Activated CD4-positive, alpha-beta T cell treated with anti-CD3 and anti-CD28 coated beads, Interleukin-2, amount 50 U/mL, for 1 hour (primary cell): ENCODE data around the gene CHCHD6.
"Not testable (repeated sequence)": the region's sequence is repeated elsewhere in the genome, so short reads cannot be mapped to it uniquely, and the experiment has no call there.

Experiments
- DNase-seq: peaks from one replicate; pipeline ENCODE4 v3.0.0-alpha.2; 2020

CHCHD6 gene

DNA sequence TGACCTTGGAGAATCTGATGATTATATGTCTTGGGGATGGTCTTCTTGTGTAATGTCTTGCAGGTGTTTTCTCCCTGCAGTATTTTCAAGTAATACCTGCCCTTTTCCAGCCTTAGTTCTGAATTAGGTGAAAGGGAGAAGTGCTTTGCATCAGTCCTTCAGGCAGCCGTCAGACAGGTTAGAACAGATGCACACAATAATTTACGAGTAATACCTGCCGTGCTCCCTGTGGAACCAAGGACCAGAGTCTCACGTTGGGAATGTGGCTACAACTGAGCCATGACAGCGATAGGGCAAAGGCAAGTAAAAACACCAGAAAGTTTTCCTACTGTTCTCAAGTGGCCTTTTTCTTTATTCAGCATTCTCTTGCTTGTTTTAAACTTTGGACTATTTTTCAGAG, 69.1 kb downstream of the CHCHD6 start:
- no peak for DNase-seq

DNA sequence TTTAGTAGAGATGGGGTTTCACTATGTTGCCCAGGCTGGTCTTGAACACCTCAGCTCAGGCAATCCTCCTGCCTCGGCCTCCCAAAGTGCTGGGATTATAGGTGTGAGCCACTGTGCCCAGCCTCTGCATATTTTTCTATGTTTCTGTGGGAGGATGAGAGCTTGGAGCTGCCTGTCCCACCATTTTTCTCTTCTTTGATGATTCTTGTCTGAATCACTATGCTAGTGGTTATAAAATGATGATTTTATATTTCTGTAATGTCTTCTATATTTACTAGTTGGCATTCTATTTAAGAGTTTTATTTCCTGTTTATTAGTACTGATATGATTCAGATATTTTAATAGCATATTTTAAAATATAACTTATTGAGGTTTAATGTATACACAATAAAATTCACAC, 69.7 kb downstream of the CHCHD6 start:
- DNase-seq, result no peak

DNA sequence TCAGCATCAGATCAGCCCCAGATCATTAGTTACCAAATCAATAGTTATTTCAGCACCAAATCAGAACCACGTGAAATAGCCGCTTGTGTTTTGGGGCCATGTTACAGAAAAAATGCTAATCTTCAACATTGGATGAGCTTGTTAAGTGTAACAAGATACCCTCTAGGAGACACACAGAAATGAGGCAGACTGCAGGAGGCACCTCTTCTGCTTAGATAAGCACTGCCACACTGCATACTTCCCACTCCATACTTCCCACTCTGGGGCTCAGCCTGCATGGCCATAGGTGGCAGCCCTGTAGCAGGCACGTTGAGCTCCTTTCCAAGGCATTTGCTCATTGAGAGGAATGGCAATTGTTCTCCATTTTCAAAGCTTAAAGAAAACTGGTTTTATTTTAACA, 73.3 kb downstream of the CHCHD6 start:
- no peak for DNase-seq

DNA sequence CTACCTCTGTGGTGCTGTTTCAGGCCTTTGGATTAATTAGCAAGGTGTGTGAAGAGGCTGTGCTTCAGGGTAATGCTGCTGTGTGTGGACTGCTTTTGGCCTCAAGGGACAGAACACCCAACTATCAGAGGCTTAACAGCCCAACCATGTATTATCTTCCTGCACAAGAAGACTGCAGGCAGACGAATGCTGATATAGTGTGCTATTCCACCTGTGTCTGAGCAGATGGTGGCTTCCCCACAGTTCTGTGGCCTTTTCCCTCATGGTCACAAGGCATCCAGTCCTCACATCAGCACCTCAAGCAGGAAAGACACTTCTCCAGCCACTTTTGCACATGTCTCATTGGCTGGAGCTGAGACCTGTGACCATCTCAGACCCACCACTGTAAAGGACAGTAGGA, 76.6 kb downstream of the CHCHD6 start:
- DNase-seq, result no peak

DNA sequence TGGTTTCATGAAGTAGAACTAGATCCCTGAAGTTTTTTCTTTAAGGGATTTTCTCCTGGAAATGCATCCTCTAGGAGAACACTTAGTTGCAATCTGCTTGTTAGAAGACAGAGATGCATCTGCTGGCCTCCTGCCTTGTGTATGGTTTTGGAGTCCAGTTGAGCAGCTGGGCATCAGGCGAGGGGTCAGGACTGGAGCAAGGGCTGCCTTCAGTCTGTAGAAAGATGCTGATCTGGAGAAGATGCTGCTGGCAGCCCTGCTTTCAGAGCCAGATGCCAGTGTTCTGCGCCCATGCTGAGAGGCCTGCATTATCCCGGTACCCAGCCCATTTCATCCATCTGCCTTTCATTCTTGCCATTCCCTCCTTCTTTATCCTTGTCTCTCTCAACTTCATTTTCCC, 77.4 kb downstream of the CHCHD6 start:
- DNase-seq, result no peak

DNA sequence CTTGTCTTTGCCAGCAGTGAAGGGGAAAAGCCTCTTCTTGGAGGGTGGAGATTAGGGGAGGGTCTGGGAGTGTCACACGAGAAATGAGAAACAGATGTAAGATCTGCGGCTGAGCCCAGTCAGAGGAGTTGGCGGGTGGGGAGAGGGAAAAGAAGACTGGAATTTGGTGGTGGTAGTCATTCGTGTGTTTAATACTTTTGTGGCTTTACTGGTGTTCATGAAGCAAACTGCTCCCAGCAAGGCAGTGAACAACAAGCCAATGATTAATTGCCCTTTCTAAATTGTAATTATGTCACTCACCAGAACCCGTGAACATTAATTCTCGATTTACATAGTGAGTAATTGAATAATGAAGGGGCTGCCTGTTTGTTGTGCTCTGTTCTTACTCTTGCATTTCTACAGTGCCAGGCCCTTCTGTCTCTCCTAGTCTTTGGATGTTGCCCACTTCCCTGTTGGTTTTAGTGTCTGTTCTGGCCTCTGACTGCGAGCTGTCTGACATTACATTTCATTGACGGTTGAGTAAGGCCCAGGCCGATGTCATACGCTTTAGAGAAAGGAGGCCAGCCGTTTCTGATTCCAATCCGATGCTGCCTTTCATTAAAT, 78.0 kb downstream of the CHCHD6 start:
- DNase-seq, result no peak

DNA sequence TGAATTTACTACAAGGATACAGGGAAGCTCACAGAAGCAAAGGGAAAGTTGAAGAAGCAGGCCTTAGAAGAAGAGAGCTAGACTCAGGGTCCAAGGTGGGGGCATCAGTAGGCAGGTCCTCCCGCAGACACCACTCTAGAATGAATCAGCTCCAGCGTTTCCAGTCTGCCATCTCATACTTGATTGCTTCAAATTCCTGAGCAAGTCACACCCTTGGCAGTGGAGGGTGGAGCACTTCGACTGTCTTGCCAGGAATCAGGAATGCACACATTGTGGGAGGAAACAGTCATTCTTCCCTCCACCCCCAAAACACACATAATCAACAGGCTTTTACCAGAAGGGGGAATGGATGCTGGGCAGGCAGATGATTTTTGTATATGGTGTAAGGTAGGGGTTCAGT, 78.5 kb downstream of the CHCHD6 start:
- no peak for DNase-seq

DNA sequence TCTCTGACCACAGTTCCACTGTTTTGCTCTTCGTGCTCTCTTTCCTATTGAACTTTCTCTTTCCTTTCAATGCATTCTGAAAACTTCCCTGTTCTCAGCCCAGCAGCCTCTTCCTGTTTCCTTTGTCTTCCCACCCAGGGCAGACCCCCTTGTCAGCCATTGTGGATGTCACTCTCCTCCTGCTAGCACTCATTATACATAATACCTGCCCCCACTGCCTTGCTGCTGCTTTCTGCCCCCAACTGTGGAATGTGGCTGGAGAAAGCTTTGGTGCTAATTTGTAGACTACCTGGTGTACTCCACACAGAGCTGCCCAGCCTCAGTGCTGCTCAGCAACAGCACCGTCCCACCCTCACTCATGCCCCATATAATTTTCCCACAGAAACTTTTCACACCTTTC, 80.2 kb downstream of the CHCHD6 start:
- DNase-seq, result no peak

DNA sequence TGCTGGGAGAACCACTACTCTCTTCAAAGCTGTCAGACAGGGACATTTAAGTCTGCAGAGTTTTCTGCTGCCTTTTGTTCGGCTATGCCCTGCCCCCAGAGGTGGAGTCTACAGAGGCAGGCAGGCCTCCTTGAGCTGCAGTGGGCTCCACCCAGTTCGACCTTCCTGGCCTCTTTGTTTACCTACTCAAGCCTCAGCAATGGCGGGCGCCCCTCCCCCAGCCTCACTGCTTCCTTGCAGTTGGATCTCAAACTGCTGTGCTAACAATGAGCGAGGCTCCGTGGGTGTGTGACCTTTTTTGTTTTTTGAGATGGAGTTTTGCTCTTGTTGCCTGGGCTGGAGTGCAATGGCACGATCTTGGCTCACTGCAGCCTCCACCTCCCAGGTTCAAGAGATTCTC, 87.3 kb downstream of the CHCHD6 start:
- DNase-seq, result not testable (repeated sequence)

DNA sequence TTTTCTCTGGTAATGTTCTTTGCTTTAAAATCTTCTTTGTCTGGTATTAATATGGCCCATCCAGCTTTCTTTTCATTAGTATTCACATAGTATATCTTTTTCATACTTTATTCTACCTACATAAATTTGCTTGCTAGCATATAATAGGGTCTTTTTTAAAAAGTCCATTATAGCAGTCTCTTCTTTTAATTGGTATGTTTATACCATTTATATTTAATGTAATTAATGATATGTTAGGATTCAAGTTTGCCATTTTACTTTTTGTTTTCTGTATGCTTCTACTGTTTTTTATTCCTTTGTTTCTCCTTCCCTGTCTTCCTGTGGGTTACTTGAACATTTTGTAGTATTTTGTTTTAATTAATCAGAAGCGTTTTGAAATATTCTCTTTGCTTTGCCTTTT, 89.0 kb downstream of the CHCHD6 start:
- DNase-seq, result no peak

DNA sequence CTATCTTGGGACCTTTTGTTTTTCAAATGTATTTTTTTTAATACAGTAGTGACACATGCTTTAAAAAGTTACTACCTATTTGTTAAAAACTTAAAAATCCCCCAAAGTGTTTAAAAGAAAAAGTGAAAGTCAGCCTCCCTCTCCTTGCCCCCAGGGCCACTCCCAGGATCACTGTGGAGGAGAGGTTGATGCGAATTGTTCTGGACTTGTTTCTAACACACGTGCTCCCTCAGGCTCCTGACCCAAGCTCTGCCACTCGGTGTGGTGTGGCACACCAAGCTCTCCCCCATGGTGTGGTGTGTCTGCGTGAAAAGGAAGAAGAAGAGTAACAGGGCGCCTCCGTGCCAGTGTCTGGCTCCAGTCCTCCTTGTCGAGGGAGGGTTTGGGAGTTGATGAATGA, 93.5 kb downstream of the CHCHD6 start:
- DNase-seq, result no peak

DNA sequence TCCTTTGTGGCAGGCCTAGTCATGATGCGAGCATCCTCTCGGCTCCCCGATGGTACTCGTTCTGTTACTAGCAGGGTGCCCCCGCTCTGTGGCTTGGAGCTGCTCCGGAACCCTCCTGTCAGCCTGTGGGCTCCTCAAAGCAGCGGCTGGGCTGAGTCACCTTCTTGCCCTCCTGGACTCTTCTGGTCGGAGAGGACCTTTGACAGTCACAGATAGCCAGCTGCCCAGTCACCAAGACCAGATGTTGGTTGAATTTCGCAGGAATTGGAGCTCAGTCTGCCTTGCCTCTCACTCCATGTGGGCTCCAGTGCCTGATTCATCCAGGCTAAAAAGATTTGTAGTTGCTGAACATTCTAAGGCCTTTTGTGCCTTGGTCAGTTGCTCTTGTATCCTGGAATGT, 94.5 kb downstream of the CHCHD6 start:
- no peak for DNase-seq

DNA sequence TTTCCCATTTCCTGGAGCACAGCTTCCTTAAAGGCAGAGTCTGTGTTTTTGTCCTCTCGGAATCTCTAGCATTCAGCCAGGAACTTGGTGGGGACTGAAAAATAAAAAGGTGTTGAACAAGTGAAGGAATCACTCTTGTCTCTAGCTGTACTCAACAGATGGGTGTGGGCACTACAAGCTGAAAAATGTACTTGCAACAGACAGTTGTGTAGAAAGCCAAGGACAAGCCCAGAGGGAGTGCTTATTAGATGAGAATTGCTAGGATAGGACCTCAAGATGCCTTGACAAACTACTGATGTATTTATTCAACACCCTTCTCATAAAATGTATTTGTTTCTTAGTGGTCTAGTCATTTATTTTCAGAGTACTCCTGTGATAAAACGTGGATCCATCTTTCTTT, 95.1 kb downstream of the CHCHD6 start:
- no peak for DNase-seq

DNA sequence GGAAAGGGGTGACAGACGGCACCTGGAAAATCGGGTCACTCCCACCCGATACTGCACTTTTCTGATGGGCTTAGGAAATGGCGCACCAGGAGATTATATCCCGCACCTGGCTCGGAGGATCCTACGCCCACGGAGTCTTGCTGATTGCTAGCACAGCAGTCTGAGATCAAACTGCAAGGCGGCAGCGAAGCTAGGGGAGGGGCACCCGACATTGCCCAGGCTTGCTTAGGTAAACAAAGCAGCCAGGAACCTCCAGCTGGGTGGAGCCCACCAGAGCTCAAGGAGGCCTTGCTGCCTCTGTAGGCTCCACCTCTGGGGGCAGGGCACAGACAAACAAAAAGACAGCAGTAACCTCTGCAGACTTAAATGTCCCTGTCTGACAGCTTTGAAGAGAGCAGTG, 97.3 kb downstream of the CHCHD6 start:
- not testable (repeated sequence) for DNase-seq

DNA sequence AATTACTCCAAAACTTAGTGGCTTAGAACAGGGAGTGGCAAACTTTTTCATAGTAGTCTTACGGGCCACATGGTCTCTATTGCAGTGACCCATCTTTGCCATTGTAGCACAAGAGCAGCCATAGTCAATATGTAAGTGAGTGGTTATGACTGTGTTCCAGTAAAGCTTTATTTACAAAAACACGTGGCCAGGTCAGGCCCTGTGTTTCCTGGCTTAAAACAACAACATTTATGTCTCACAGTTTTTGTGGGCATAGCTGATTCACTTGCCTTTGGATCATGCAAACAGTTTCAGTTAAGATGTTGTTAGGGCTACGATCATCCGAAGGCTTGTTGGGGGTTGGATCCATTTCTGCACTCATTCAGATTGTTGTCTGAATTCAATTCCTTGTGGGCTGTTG, 103.8 kb downstream of the CHCHD6 start:
- DNase-seq, result no peak

DNA sequence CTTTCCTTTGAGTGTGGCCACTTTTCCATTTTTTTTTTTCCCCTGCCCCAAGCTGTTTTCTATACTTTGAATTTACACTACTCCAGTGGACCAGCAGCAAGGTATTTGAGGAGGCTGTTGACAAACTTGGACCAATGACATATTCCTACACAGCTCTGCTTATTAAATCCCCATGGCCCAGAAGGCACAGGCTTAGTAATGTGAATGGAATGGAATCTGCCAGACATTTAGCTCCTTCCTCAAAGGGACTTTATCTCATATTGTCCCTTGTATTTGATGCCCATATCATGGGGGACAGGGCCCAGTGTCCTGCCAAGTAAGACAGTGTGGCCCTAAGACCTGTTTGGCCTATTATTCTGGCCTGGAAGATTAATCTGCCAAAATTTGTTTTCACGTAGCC, 107.5 kb downstream of the CHCHD6 start:
- no peak for DNase-seq

DNA sequence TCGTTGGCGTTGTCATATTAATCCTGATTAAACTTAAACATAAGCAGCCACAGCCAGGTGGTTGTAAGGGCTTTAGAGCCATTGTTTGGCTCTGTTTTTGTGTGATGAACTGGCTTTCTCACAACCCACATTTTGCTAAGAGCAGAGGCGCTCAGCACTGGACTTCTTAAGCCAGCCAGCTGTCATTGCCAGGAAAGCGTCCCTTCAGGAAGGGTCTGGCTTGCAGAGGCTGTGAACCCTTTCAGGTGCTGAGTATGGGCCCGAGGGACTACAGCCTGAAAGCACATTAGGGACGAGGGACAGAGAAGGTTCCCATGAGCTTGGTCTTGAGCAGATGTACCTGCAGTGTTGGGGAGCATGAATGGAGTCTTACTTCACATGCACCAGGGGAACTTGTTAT, 112.3 kb downstream of the CHCHD6 start:
- DNase-seq, result no peak

DNA sequence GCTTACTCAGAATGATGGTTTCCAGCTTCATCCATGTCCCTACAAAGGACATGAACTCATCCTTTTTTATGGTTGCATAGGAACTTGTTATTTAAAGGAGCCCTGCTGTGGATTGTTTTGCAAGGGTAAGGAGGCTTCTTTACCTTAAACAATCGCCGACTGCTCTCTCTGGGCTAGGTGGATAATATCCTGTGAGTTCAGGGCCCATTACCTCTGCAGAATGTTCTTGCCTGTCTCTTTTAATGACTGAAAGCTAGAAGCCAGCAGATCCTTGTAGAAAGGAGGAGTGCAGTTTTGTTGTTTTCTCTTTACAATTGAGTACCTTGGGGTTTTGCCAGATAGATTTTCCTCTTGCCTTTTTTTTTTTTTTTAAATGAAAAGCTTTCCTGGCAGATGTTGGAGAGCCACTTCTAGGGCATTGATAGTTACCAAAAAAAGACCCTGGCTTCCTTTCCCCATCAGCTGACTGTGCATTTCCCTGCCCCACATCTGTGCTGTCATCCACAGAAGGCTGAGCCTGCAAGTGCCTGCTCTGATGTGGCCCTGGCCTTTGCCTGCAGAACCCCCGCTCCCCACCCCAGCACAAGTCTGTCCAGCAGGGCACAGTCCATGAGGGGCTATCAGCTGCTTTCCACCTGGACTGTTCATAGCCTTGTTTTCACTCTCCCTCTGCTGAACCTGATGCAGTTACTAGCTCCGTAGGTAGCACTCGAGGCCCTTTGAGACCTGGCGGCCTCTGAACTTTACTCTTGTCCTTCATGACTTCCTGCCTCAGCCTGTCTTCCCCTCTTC, 113.1 kb downstream of the CHCHD6 start:
- no peak for DNase-seq

DNA sequence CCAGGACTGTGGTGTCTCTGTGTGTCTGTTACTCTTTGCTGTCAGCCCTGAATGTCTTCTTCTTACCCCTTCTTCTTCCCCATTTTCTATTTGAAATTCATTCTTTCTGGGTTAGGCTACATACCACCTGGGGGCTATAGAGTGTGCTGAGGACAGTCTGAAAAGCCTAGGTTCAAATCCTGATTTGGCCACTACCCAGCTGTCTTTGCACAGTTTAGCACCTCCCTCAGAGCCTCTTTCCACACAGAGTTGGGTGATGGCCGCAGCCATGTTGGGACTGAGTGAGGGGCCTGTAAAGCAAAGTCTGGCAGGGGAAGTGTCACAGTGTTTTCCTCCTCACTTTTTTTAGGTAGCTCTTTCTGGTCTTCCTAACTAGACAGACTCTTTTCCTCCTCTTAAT, 113.7 kb downstream of the CHCHD6 start:
- DNase-seq, result no peak

DNA sequence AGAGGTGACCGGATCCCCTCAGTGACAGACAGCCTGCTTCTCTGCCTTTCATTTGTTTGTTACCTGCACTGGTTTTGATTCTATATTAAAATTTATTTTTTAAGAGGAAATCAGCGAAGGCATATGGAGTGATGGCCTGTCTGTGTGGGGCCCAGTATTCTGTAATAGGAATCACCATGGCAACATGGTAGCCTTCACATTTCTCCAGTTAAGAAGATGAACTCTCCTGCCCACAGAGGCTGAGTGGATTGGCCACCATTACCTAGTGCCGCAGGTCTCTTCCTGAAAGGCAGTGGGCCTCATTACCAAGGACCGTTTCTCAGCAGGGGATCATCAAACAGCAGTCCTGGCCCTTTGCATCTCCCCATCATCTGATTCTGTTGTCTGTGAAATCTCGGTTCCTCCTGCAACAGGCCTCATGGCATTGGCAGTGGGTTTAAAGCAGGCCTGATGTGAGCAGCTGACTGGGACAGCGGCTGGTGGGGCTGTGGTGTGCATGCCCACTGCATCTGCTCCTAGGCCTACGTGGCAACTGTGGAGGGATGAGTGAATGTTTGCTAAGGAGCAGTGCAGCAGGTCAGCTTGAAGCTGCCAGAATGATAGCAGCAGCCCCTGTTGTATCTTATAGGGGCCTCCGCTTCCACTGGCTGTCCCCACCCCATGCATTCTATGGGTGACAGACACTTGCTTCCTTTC, 114.5 kb downstream of the CHCHD6 start:
- no peak for DNase-seq

DNA sequence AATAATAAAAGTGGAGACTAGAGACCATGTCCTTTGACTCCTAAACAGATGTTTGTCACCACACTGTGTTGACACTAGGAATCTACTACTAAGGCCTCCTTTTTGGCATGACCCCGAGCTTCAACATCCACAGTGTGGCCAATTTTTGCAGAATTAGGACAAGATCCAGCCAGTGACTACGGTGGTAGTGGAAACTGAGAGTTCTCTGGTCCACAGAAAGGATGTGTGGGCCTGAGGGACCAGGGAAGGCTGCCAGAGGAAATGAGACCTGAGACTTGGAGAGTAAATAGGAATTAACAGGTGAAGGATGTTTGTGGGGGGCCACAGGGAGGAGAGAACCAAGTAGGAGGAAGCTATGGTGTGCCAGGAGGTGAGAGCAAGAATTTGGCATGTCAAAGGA, 122.7 kb downstream of the CHCHD6 start:
- DNase-seq, result no peak

DNA sequence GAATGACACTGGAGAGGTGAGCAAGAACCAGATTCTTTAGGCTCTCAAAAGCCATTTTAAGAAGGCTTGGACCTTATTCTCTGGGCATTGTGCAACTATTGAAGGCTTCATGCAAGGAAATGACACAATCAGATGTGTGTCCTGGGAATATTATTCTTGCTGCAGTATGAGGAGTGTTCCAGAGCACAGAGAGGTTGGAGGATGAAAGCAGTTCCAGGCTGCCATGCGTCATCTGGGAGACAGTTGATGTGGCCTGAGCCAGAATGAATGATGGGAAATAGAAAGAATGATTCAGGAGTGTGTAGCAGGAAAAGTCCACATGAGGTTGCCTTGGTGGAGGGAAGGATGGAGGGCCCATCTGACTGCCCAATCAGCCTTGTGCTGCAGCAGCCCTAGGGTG, 123.1 kb downstream of the CHCHD6 start:
- DNase-seq, result no peak

DNA sequence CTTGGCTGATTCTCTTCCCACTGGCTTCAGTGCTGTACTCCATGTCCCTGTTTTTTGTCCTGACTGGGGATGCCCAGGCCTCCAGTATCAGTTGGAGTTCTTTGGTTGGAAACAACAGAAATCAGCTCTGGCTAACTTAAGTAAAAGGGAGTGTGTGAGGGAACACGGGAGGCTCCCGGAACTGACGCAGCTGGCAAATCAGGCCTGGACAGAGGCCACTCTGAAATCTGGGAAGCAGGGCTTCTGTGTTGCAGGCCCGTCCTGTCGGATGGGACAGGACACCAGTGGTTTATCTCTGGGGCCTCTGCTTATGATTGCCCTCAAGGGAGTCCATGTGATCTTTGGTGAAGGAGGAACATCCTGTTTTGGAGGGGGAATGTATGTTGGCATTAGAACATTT, 124.3 kb downstream of the CHCHD6 start:
- DNase-seq, result no peak

DNA sequence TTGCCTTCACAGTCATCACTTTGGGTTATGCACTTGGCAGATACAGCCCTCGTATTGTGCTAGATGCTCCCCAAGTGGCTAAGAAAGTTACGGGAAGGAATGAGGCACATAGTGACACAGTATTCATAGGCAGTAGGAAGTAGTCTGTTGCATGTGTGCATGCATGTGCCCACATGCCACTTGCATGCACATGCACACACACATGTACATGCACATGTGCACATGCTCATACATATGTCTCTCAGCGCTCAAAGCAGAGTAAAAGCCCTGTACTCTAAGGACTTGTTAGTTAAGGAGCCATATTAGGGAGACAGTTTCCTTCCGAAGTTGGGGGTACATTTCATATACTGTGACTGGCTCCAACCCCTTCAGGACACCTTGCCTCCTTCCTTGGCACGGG, 128.9 kb downstream of the CHCHD6 start:
- no peak for DNase-seq
